GM23338 (cell line): Measurements from ENCODE around the gene IQCE. TPM values are rescaled to one million over a fixed set of nuclear protein-coding genes. Genes with fewer than 3 reads are reported as not detected.

Experiments
- ATAC-seq: fragments of 200-7000 bp; cut with Tn5 transposase; 3 replicates; pipeline ENCODE4 v1.9.1; 2020
- DNase-seq: peaks from one replicate; pipeline ENCODE4 v3.0.0-alpha.2; 2015; ENCODE audit warnings: low spot score
- H2AFZ ChIP-seq: fragments of 200-600 bp; sonication (generic); 2 replicates; pipeline ENCODE4 v1.8.0; 2016; ENCODE audit warnings: antibody characterized with exemption, mild to moderate bottlenecking, moderate library complexity
- H3F3A ChIP-seq: fragments of 200-600 bp; sonication (generic); replicated peaks from 2 replicates; pipeline ENCODE4 v1.8.0; 2017; ENCODE audit warnings: antibody characterized with exemption, mixed run types, low read depth
- H3K27ac ChIP-seq: fragments of 200-600 bp; sonication (generic); 2 replicates; pipeline ENCODE4 v1.6.1; 2016; ENCODE audit warnings: low read depth
- H3K27me3 ChIP-seq: fragments of 200-600 bp; sonication (generic); 2 replicates; pipeline ENCODE4 v1.8.0; 2016; ENCODE audit warnings: mild to moderate bottlenecking, mixed run types, moderate library complexity; ENCODE audit not compliant: insufficient read depth
- H3K36me3 ChIP-seq: fragments of 200-600 bp; sonication (generic); 2 replicates; pipeline ENCODE4 v1.8.0; 2016; ENCODE audit warnings: mild to moderate bottlenecking; ENCODE audit not compliant: insufficient read depth
- H3K4me1 ChIP-seq: fragments of 200-600 bp; sonication (generic); 2 replicates; pipeline ENCODE4 v1.8.0; 2016; ENCODE audit warnings: mild to moderate bottlenecking, moderate library complexity; ENCODE audit not compliant: insufficient read depth
- H3K4me2 ChIP-seq: fragments of 200-600 bp; sonication (generic); 2 replicates; pipeline ENCODE4 v1.7.1; 2017; ENCODE audit warnings: mixed run types
- H3K4me3 ChIP-seq: fragments of 200-600 bp; sonication (generic); 2 replicates; pipeline ENCODE4 v1.6.1; 2016; ENCODE audit warnings: mixed run types
- H3K79me2 ChIP-seq: fragments of 200-600 bp; sonication (generic); replicated peaks from 2 replicates; pipeline ENCODE4 v1.8.0; 2017; ENCODE audit warnings: mild to moderate bottlenecking; ENCODE audit not compliant: insufficient read depth
- H3K9me2 ChIP-seq: fragments of 200-600 bp; sonication (generic); 2 replicates; pipeline ENCODE4 v1.8.0; 2017; ENCODE audit not compliant: insufficient read depth
- H4K20me1 ChIP-seq: fragments of 200-600 bp; sonication (generic); replicated peaks from 2 replicates; pipeline ENCODE4 v1.8.0; 2017; ENCODE audit warnings: mild to moderate bottlenecking; ENCODE audit not compliant: insufficient read depth
- H3K27ac Mint-ChIP-seq: 2 replicates; pipeline ENCODE4 v1.8.0; 2020; ENCODE audit warnings: inconsistent platforms, mild to moderate bottlenecking, moderate library complexity, mixed read lengths
- H3K27me3 Mint-ChIP-seq: 3 replicates; pipeline ENCODE4 v1.8.0; 2022; ENCODE audit warnings: low read depth, mild to moderate bottlenecking, moderate library complexity, mixed read lengths, inconsistent platforms; ENCODE audit not compliant: insufficient read depth, poor library complexity
- H3K36me3 Mint-ChIP-seq: 3 replicates; pipeline ENCODE4 v1.8.0; 2021; ENCODE audit warnings: low read depth, mild to moderate bottlenecking, inconsistent platforms, moderate library complexity, mixed read lengths
- H3K4me1 Mint-ChIP-seq: 3 replicates; pipeline ENCODE4 v1.8.0; 2020; ENCODE audit warnings: mild to moderate bottlenecking, inconsistent platforms, mixed read lengths
- H3K4me3 Mint-ChIP-seq: 3 replicates; pipeline ENCODE4 v1.8.0; 2021; ENCODE audit warnings: moderate library complexity, mild to moderate bottlenecking, inconsistent platforms, mixed read lengths
- H3K9me3 Mint-ChIP-seq: 3 replicates; pipeline ENCODE4 v1.8.0; 2020; ENCODE audit warnings: moderate library complexity, mild to moderate bottlenecking, inconsistent platforms, mixed read lengths
- ETS1 ChIP-seq: IDR thresholded peaks from 2 replicates; pipeline ENCODE4 v1.6.1; 2016; ENCODE audit warnings: antibody characterized with exemption
- JUNB ChIP-seq: IDR thresholded peaks from one replicate; pipeline ENCODE4 v1.6.1; 2016; ENCODE audit warnings: antibody characterized with exemption; ENCODE audit not compliant: unreplicated experiment
- NANOG ChIP-seq: IDR thresholded peaks from 2 replicates; pipeline ENCODE4 v1.6.1; 2016; ENCODE audit warnings: antibody characterized with exemption, borderline replicate concordance
- REST ChIP-seq: IDR thresholded peaks from one replicate; pipeline ENCODE4 v1.6.1; 2018; ENCODE audit warnings: antibody characterized with exemption; ENCODE audit not compliant: unreplicated experiment
- STAT1 ChIP-seq: IDR thresholded peaks from one replicate; pipeline ENCODE4 v1.6.1; 2016; ENCODE audit warnings: antibody characterized with exemption; ENCODE audit not compliant: unreplicated experiment
- ZNF114 ChIP-seq: fragments of 250-450 bp; sonication (Bioruptor Pico); IDR thresholded peaks from 2 replicates; pipeline ENCODE4 v1.5.0; 2020; ENCODE audit warnings: mild to moderate bottlenecking, moderate library complexity
- ZNF331 ChIP-seq: fragments of 250-450 bp; sonication (Bioruptor Pico); IDR thresholded peaks from 2 replicates; pipeline ENCODE4 v1.5.0; 2020; ENCODE audit warnings: low read depth, mild to moderate bottlenecking, moderate library complexity
- ZNF462 ChIP-seq: fragments of 250-450 bp; sonication (Bioruptor Pico); IDR thresholded peaks from 2 replicates; pipeline ENCODE4 v1.5.0; 2020; ENCODE audit warnings: mild to moderate bottlenecking, moderate library complexity
- polyA plus RNA-seq: library from polyadenylated mRNA; unstranded; fragments of >200 nt; fragmentation: Nextera tagmentation; extraction: Ambion mirVana; gene quantifications from 2 replicates; pipeline ENCODE4 v1.2.1, GENCODE V29; 2016
- total RNA-seq: library from RNA; depleted of rRNA; stranded (reverse); fragments of >200 nt; shearing (Covaris generic); gene quantifications from 2 replicates; pipeline ENCODE4 v1.2.3, GENCODE V29; 2014

Gene IQCE
- total and polyA plus RNA-seq, 2 experiments from 2014 or later: 5.0 to 7.7 TPM

- no peak overlapping the region; the same call in 1 of the 2 replicates for H3K27ac Mint-ChIP-seq
- no peaks in the 10 kb centered on the region for H3K36me3 ChIP-seq
- peaks cover 3% of the 10 kb centered on the region; the same call in 1 of the 3 replicates for H3K36me3 Mint-ChIP-seq
- H4K20me1 ChIP-seq: peaks cover 20% of the 10 kb centered on the region
- no peak overlapping the region for H2AFZ ChIP-seq
- no peak overlapping the region for H3K4me3 ChIP-seq
- ATAC-seq: no peak
- H3K4me2 ChIP-seq: no peak overlapping the region
- H3K27ac ChIP-seq: 0 out of 2 replicates have a peak overlapping the region, but pooled peaks have one; percentile 3
- H3K27me3 ChIP-seq: no peaks in the 10 kb centered on the region
- TF ChIP-seq ZNF331 (CRISPR knock-in tag) (no peak), ZNF114 (CRISPR knock-in tag) (no peak), NANOG (no peak)
- no peak for DNase-seq
- peaks cover 77% of the 10 kb centered on the region for H3K79me2 ChIP-seq
- H3K27me3 Mint-ChIP-seq: peaks cover 14% of the 10 kb centered on the region
- no peaks in the 10 kb centered on the region for H3K9me3 Mint-ChIP-seq
- H3K4me1 ChIP-seq: peaks cover 16% of the 10 kb centered on the region; the same call in 1 of the 2 replicates
- no peaks in the 10 kb centered on the region for H3K9me2 ChIP-seq
- H3K4me3 Mint-ChIP-seq: peak overlapping the region; percentile 23; the same call in 1 of the 3 replicates
- H3K4me1 Mint-ChIP-seq: peaks cover 28% of the 10 kb centered on the region
- H3F3A ChIP-seq: peaks cover 10% of the 10 kb centered on the region; the same call in 1 of the 2 replicates
Measured at GRCh38 chr7:2635148-2635668, 76.4 kb downstream of the IQCE start.

DNA sequence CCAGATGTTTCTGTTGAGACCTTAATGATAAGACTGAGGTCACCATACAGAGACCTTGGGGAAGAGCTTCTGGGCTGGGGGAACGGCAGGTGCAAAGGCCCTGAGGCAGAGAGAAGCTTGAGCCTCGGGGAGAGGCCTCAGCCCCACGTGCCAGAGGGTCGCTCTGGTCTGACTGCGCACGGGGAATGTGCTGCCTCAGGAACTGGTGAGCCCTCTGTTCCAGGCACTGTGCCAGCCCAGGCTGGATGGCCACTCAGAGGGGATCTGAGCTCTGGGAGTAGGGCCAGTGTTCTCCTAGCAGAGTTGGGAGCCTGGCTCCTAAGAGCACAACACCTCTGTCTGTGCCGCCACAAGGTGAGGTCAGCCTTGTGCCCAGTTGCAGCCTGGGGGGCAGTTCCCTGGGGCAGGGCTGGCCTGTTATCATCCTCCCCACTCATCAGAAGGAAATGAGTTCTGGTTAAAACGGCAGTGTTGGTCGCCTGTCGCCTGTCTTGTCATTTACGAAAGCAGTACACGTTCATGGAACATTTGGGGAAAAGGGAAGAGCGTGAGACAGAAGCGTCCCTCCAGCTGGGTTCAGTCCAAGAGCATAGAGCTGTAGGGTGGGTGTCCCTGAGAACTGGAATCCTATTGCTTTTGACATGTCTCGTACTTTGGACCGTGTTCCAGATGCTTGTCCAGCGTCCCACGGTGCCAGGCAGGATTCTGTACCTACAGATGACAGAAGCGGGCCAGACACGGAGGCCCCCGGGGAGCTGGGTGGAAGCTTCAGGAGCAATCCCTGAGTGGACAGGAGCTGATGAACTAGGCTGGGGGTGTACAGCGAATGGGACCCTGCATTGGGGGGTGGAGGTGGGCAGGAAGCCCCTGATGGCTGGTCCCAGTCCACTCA lies 77.3 kb downstream of the IQCE start:
- Mint-ChIP-seq H3K27ac (peak overlapping the region; percentile 6), H3K27me3 (peaks cover 12% of the 10 kb centered on the region), H3K36me3 (peaks cover 3% of the 10 kb centered on the region; the same call in 1 of the 3 replicates), H3K4me1 (peaks cover 28% of the 10 kb centered on the region), H3K4me3 (no peak overlapping the region; the same call in 2 of the 3 replicates), H3K9me3 (no peaks in the 10 kb centered on the region)
- Histone ChIP-seq H4K20me1 (peaks cover 20% of the 10 kb centered on the region), H3K4me3 (no peak overlapping the region), H3K4me2 (no peak overlapping the region), H3K27ac (0 out of 2 replicates have a peak overlapping the region, but pooled peaks have one; percentile 39), H3F3A (peaks cover 9% of the 10 kb centered on the region; the same call in 1 of the 2 replicates), H2AFZ (no peak overlapping the region), H3K79me2 (peaks cover 79% of the 10 kb centered on the region), H3K27me3 (no peaks in the 10 kb centered on the region), H3K9me2 (no peaks in the 10 kb centered on the region), H3K4me1 (peaks cover 12% of the 10 kb centered on the region; the same call in 1 of the 2 replicates), H3K36me3 (no peaks in the 10 kb centered on the region)
- ATAC-seq (no peak), DNase-seq (no peak)
- no peak for TF ChIP-seq ZNF462 (CRISPR knock-in tag)
- TF ChIP-seq NANOG: no peak
- no peak for TF ChIP-seq JUNB
- TF ChIP-seq REST: no peak
- no peak for TF ChIP-seq STAT1
- TF ChIP-seq ZNF114 (CRISPR knock-in tag): no peak
- TF ChIP-seq ETS1: no peak
